ENCODE results near the gene BAZ1B.

BAZ1B gene

GRCh38 chr7:73448609-73449008 is 73.5 kb downstream of the BAZ1B start:
- no peaks in the 10 kb centered on the region for H3K27me3 ChIP-seq (ENCODE audit: control insufficient read depth in 2 of 2, insufficient read depth in 2 of 2, low read length in 2 of 2)
- H3K4me1 ChIP-seq (ENCODE audit: control insufficient read depth in 2 of 2, insufficient read depth in 2 of 2, low read length in 2 of 2): no peaks in the 10 kb centered on the region
- no peak overlapping the region for H3K27ac ChIP-seq (ENCODE audit: low read depth in 2 of 2, low read length in 2 of 2)
- no peak overlapping the region for H3K4me3 ChIP-seq (ENCODE audit: low read length in 2 of 2)
- no peak overlapping the region for H3K9ac ChIP-seq (ENCODE audit: low read depth in 1 of 2, low read length in 2 of 2)
- H3K9me3 ChIP-seq (ENCODE audit: control insufficient read depth in 2 of 2, low read length in 2 of 2): no peaks in the 10 kb centered on the region
- H3K36me3 ChIP-seq (ENCODE audit: control insufficient read depth in 2 of 2, insufficient read depth in 2 of 2, low read length in 2 of 2): peaks cover 70 to 80% of the 10 kb centered on the region in 2 donors

GRCh38 chr7:73447121-73447733 is 74.9 kb downstream of the BAZ1B start:
- Histone ChIP-seq H3K4me1 (ENCODE audit: control insufficient read depth in 2 of 2, insufficient read depth in 2 of 2, low read length in 2 of 2) (no peaks in the 10 kb centered on the region), H3K27me3 (ENCODE audit: control insufficient read depth in 2 of 2, insufficient read depth in 2 of 2, low read length in 2 of 2) (no peaks in the 10 kb centered on the region), H3K9me3 (ENCODE audit: control insufficient read depth in 2 of 2, low read length in 2 of 2) (no peaks in the 10 kb centered on the region), H3K36me3 (ENCODE audit: control insufficient read depth in 2 of 2, insufficient read depth in 2 of 2, low read length in 2 of 2) (peaks cover 84 to 88% of the 10 kb centered on the region in 2 donors), H3K4me3 (ENCODE audit: low read length in 2 of 2) (no peak overlapping the region), H3K9ac (ENCODE audit: low read depth in 1 of 2, low read length in 2 of 2) (no peak overlapping the region), H3K27ac (ENCODE audit: low read depth in 2 of 2, low read length in 2 of 2) (no peak overlapping the region)

GRCh38 chr7:73446682-73447081 is 75.4 kb downstream of the BAZ1B start:
- no peaks in the 10 kb centered on the region for H3K27me3 ChIP-seq (ENCODE audit: control insufficient read depth in 2 of 2, insufficient read depth in 2 of 2, low read length in 2 of 2)
- H3K9ac ChIP-seq (ENCODE audit: low read depth in 1 of 2, low read length in 2 of 2): no peak overlapping the region
- no peak overlapping the region for H3K4me3 ChIP-seq (ENCODE audit: low read length in 2 of 2)
- no peaks in the 10 kb centered on the region for H3K4me1 ChIP-seq (ENCODE audit: control insufficient read depth in 2 of 2, insufficient read depth in 2 of 2, low read length in 2 of 2)
- peaks cover 88% of the 10 kb centered on the region in 2 donors for H3K36me3 ChIP-seq (ENCODE audit: control insufficient read depth in 2 of 2, insufficient read depth in 2 of 2, low read length in 2 of 2)
- H3K9me3 ChIP-seq (ENCODE audit: control insufficient read depth in 2 of 2, low read length in 2 of 2): no peaks in the 10 kb centered on the region
- no peak overlapping the region for H3K27ac ChIP-seq (ENCODE audit: low read depth in 2 of 2, low read length in 2 of 2)

GRCh38 chr7:73443548-73444255 is 78.4 kb downstream of the BAZ1B start:
- no peaks in the 10 kb centered on the region for H3K9me3 ChIP-seq (ENCODE audit: control insufficient read depth in 2 of 2, low read length in 2 of 2)
- H3K4me1 ChIP-seq (ENCODE audit: control insufficient read depth in 2 of 2, insufficient read depth in 2 of 2, low read length in 2 of 2): no peaks in the 10 kb centered on the region
- H3K4me3 ChIP-seq (ENCODE audit: low read length in 2 of 2): no peak overlapping the region
- no peak overlapping the region for H3K9ac ChIP-seq (ENCODE audit: low read depth in 1 of 2, low read length in 2 of 2)
- H3K27ac ChIP-seq (ENCODE audit: low read depth in 2 of 2, low read length in 2 of 2): no peak overlapping the region
- H3K27me3 ChIP-seq (ENCODE audit: control insufficient read depth in 2 of 2, insufficient read depth in 2 of 2, low read length in 2 of 2): no peaks in the 10 kb centered on the region
- peaks cover 70 to 81% of the 10 kb centered on the region in 2 donors for H3K36me3 ChIP-seq (ENCODE audit: control insufficient read depth in 2 of 2, insufficient read depth in 2 of 2, low read length in 2 of 2)

GRCh38 chr7:73442903-73443500 is 79.1 kb downstream of the BAZ1B start:
- H3K27me3 ChIP-seq (ENCODE audit: control insufficient read depth in 2 of 2, insufficient read depth in 2 of 2, low read length in 2 of 2): no peaks in the 10 kb centered on the region
- H3K9ac ChIP-seq (ENCODE audit: low read depth in 1 of 2, low read length in 2 of 2): no peak overlapping the region
- no peak overlapping the region for H3K4me3 ChIP-seq (ENCODE audit: low read length in 2 of 2)
- peaks cover 63 to 74% of the 10 kb centered on the region in 2 donors for H3K36me3 ChIP-seq (ENCODE audit: control insufficient read depth in 2 of 2, insufficient read depth in 2 of 2, low read length in 2 of 2)
- no peaks in the 10 kb centered on the region for H3K4me1 ChIP-seq (ENCODE audit: control insufficient read depth in 2 of 2, insufficient read depth in 2 of 2, low read length in 2 of 2)
- H3K27ac ChIP-seq (ENCODE audit: low read depth in 2 of 2, low read length in 2 of 2): no peak overlapping the region
- H3K9me3 ChIP-seq (ENCODE audit: control insufficient read depth in 2 of 2, low read length in 2 of 2): no peaks in the 10 kb centered on the region

- H3K9me3 ChIP-seq (ENCODE audit: control insufficient read depth in 2 of 2, low read length in 2 of 2): no peaks in the 10 kb centered on the region
- no peaks in the 10 kb centered on the region for H3K4me1 ChIP-seq (ENCODE audit: control insufficient read depth in 2 of 2, insufficient read depth in 2 of 2, low read length in 2 of 2)
- H3K36me3 ChIP-seq (ENCODE audit: control insufficient read depth in 2 of 2, insufficient read depth in 2 of 2, low read length in 2 of 2): peaks cover 57 to 68% of the 10 kb centered on the region in 2 donors
- no peak overlapping the region for H3K4me3 ChIP-seq (ENCODE audit: low read length in 2 of 2)
- H3K9ac ChIP-seq (ENCODE audit: low read depth in 1 of 2, low read length in 2 of 2): no peak overlapping the region
- no peak overlapping the region for H3K27ac ChIP-seq (ENCODE audit: low read depth in 2 of 2, low read length in 2 of 2)
- no peaks in the 10 kb centered on the region for H3K27me3 ChIP-seq (ENCODE audit: control insufficient read depth in 2 of 2, insufficient read depth in 2 of 2, low read length in 2 of 2)
These were observed 79.7 kb downstream of the BAZ1B start for GRCh38 chr7:73442222-73442902.

- H3K36me3 ChIP-seq (ENCODE audit: control insufficient read depth in 2 of 2, insufficient read depth in 2 of 2, low read length in 2 of 2): peaks cover 32 to 40% of the 10 kb centered on the region in 2 donors
- no peak overlapping the region for H3K27ac ChIP-seq (ENCODE audit: low read depth in 2 of 2, low read length in 2 of 2)
- H3K4me1 ChIP-seq (ENCODE audit: control insufficient read depth in 2 of 2, insufficient read depth in 2 of 2, low read length in 2 of 2): no peaks in the 10 kb centered on the region
- H3K9me3 ChIP-seq (ENCODE audit: control insufficient read depth in 2 of 2, low read length in 2 of 2): no peaks in the 10 kb centered on the region
- no peaks in the 10 kb centered on the region for H3K27me3 ChIP-seq (ENCODE audit: control insufficient read depth in 2 of 2, insufficient read depth in 2 of 2, low read length in 2 of 2)
- H3K4me3 ChIP-seq (ENCODE audit: low read length in 2 of 2): no peak overlapping the region
- no peak overlapping the region for H3K9ac ChIP-seq (ENCODE audit: low read depth in 1 of 2, low read length in 2 of 2)
These were observed 82.7 kb downstream of the BAZ1B start for GRCh38 chr7:73439410-73439704.

GRCh38 chr7:73438547-73439409 is 83.3 kb downstream of the BAZ1B start:
- no peaks in the 10 kb centered on the region for H3K4me1 ChIP-seq (ENCODE audit: control insufficient read depth in 2 of 2, insufficient read depth in 2 of 2, low read length in 2 of 2)
- H3K27ac ChIP-seq (ENCODE audit: low read depth in 2 of 2, low read length in 2 of 2): no peak overlapping the region

GRCh38 chr7:73437621-73438416 is 84.3 kb downstream of the BAZ1B start:
- Histone ChIP-seq H3K27me3 (ENCODE audit: control insufficient read depth in 2 of 2, insufficient read depth in 2 of 2, low read length in 2 of 2) (no peaks in the 10 kb centered on the region), H3K27ac (ENCODE audit: low read depth in 2 of 2, low read length in 2 of 2) (no peak overlapping the region), H3K4me3 (ENCODE audit: low read length in 2 of 2) (no peak overlapping the region), H3K9ac (ENCODE audit: low read depth in 1 of 2, low read length in 2 of 2) (no peak overlapping the region), H3K36me3 (ENCODE audit: control insufficient read depth in 2 of 2, insufficient read depth in 2 of 2, low read length in 2 of 2) (peaks cover 18 to 25% of the 10 kb centered on the region in 2 donors), H3K9me3 (ENCODE audit: control insufficient read depth in 2 of 2, low read length in 2 of 2) (no peaks in the 10 kb centered on the region), H3K4me1 (ENCODE audit: control insufficient read depth in 2 of 2, insufficient read depth in 2 of 2, low read length in 2 of 2) (peaks cover 0 to 2% of the 10 kb centered on the region in 2 donors)

More at GRCh38 chr7:73438547-73439409, 83.3 kb downstream of the BAZ1B start:
- Histone ChIP-seq H3K36me3 (ENCODE audit: control insufficient read depth in 2 of 2, insufficient read depth in 2 of 2, low read length in 2 of 2) (peaks cover 26 to 34% of the 10 kb centered on the region in 2 donors), H3K4me3 (ENCODE audit: low read length in 2 of 2) (no peak overlapping the region), H3K9me3 (ENCODE audit: control insufficient read depth in 2 of 2, low read length in 2 of 2) (no peaks in the 10 kb centered on the region), H3K27me3 (ENCODE audit: control insufficient read depth in 2 of 2, insufficient read depth in 2 of 2, low read length in 2 of 2) (no peaks in the 10 kb centered on the region), H3K9ac (ENCODE audit: low read depth in 1 of 2, low read length in 2 of 2) (no peak overlapping the region)
